Osteocyte (in vitro differentiated cells): ENCODE measurements around the gene MAN1A1. TPM values are rescaled to one million over a fixed set of nuclear protein-coding genes. Genes with fewer than 3 reads are reported as not detected.

Experiments
- DNase-seq: peaks from one replicate; pipeline ENCODE4 v3.0.0; 2021; ENCODE audit warnings: mixed read lengths; ENCODE audit not compliant: unreplicated experiment; ENCODE audit errors: extremely low spot score
- H3K27ac Mint-ChIP-seq: one replicate; pipeline ENCODE4 v1.8.0; 2021; ENCODE audit warnings: mild to moderate bottlenecking, mixed read lengths; ENCODE audit not compliant: unreplicated experiment
- H3K27me3 Mint-ChIP-seq: one replicate; pipeline ENCODE4 v1.8.0; 2021; ENCODE audit warnings: mixed read lengths; ENCODE audit not compliant: unreplicated experiment
- H3K36me3 Mint-ChIP-seq: one replicate; pipeline ENCODE4 v1.8.0; 2021; ENCODE audit warnings: mixed read lengths; ENCODE audit not compliant: unreplicated experiment
- H3K4me1 Mint-ChIP-seq: one replicate; pipeline ENCODE4 v1.8.0; 2021; ENCODE audit warnings: mixed read lengths; ENCODE audit not compliant: unreplicated experiment
- H3K4me3 Mint-ChIP-seq: one replicate; pipeline ENCODE4 v1.8.0; 2021; ENCODE audit warnings: mild to moderate bottlenecking, moderate library complexity, mixed read lengths; ENCODE audit not compliant: unreplicated experiment
- H3K9me3 Mint-ChIP-seq: one replicate; pipeline ENCODE4 v1.8.0; 2021; ENCODE audit warnings: mixed read lengths; ENCODE audit not compliant: unreplicated experiment
- CTCF ChIP-seq: fragments of 200-600 bp; sonication (generic); IDR thresholded peaks from 2 replicates; pipeline ENCODE4 v1.5.0; 2021; ENCODE audit warnings: antibody characterized with exemption, mild to moderate bottlenecking, moderate library complexity
- total RNA-seq: library from RNA; stranded (reverse); gene quantifications from 2 replicates; pipeline ENCODE4 v1.2.1, GENCODE V29; 2021

Gene MAN1A1
- total RNA-seq, 1 donor from 2014 or later: 7.0 TPM

- Mint-ChIP-seq H3K27ac (no peak overlapping the region), H3K4me3 (no peak overlapping the region), H3K27me3 (peaks cover 10% of the 10 kb centered on the region), H3K4me1 (no peaks in the 10 kb centered on the region), H3K9me3 (no peaks in the 10 kb centered on the region), H3K36me3 (no peaks in the 10 kb centered on the region)
- TF ChIP-seq CTCF: no peak
- no peak for DNase-seq
These were observed 11.8 kb downstream of the MAN1A1 start for GRCh38 chr6:119337762-119338161.

GRCh38 chr6:119337252-119337651, 12.3 kb downstream of the MAN1A1 start:
- Mint-ChIP-seq H3K27me3 (peaks cover 8% of the 10 kb centered on the region), H3K27ac (no peak overlapping the region), H3K9me3 (no peaks in the 10 kb centered on the region), H3K4me3 (no peak overlapping the region), H3K4me1 (no peaks in the 10 kb centered on the region), H3K36me3 (no peaks in the 10 kb centered on the region)
- DNase-seq: no peak
- no peak for TF ChIP-seq CTCF

GRCh38 chr6:119334535-119335264, 14.9 kb downstream of the MAN1A1 start:
- no peak for TF ChIP-seq CTCF
- no peaks in the 10 kb centered on the region for H3K9me3 Mint-ChIP-seq
- H3K36me3 Mint-ChIP-seq: no peaks in the 10 kb centered on the region
- H3K27me3 Mint-ChIP-seq: peaks cover 14% of the 10 kb centered on the region
- H3K4me1 Mint-ChIP-seq: no peaks in the 10 kb centered on the region
- no peak overlapping the region for H3K4me3 Mint-ChIP-seq
- H3K27ac Mint-ChIP-seq: no peak overlapping the region
- no peak for DNase-seq

DNA sequence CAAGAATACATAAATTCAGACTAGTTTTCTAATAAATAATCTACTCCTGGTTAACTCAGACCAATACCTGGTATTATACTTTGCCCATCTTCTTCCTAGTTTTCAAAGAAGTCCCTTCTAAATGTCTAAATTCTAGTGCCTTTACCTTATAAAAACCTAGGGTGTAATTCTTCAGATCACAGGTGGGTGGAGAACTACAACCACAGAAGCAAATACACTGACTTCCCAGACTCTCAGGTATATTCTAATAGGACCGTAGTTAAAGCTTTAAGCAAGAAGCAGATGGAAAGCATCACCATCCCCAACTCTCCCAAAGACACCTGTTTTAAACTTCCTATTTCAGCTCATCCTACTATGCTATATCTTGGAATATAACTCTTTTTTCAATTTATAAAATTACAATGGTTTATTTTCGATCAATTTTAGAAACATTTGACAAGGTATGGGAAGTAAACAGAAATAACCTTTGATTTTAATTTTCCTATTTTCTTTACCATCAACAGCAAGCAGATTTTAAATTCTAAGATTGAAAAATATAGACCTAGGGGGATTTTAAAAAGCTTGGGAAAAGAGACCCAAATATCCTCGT, 15.8 kb downstream of the MAN1A1 start:
- no peak overlapping the region for H3K27ac Mint-ChIP-seq
- DNase-seq: no peak
- peak; percentile 32 for TF ChIP-seq CTCF
- H3K4me1 Mint-ChIP-seq: no peaks in the 10 kb centered on the region
- H3K36me3 Mint-ChIP-seq: no peaks in the 10 kb centered on the region
- peaks cover 13% of the 10 kb centered on the region for H3K27me3 Mint-ChIP-seq
- H3K4me3 Mint-ChIP-seq: no peak overlapping the region
- no peaks in the 10 kb centered on the region for H3K9me3 Mint-ChIP-seq

- peaks cover 13% of the 10 kb centered on the region for H3K27me3 Mint-ChIP-seq
- no peak for TF ChIP-seq CTCF
- H3K9me3 Mint-ChIP-seq: no peaks in the 10 kb centered on the region
- H3K27ac Mint-ChIP-seq: no peak overlapping the region
- no peaks in the 10 kb centered on the region for H3K4me1 Mint-ChIP-seq
- no peak overlapping the region for H3K4me3 Mint-ChIP-seq
- H3K36me3 Mint-ChIP-seq: no peaks in the 10 kb centered on the region
- no peak for DNase-seq
These were observed 16.4 kb downstream of the MAN1A1 start for GRCh38 chr6:119333063-119333609.
